Epithelial cell of proximal tubule (primary cell): Measurements from ENCODE around the gene CST4. TPM values are rescaled to one million over a fixed set of nuclear protein-coding genes. Genes with fewer than 3 reads are reported as not detected.
"Not testable (repeated sequence)": the region's sequence is repeated elsewhere in the genome, so short reads cannot be mapped to it uniquely, and the experiment has no call there.

Experiments used
- DNase-seq: peaks from one replicate; pipeline ENCODE4 v3.0.0-alpha.2; 2011; ENCODE audit warnings: low read depth
- H3K4me3 ChIP-seq: 2 replicates; pipeline ENCODE4 v1.5.1; 2011; ENCODE audit warnings: low read depth, mild to moderate bottlenecking, low read length
- CTCF ChIP-seq: conservative IDR thresholded peaks from 2 replicates; pipeline ENCODE4 v1.5.1; 2012; ENCODE audit warnings: low read depth, mild to moderate bottlenecking, low read length
- total RNA-seq: library from RNA; depleted of rRNA; stranded (reverse); fragments of >200 nt; gene quantifications from 2 replicates; pipeline ENCODE4 v1.2.3, GENCODE V29; 2015

The CST4 gene
- total RNA-seq, 1 donor from 2014 or later, result not detected

DNA sequence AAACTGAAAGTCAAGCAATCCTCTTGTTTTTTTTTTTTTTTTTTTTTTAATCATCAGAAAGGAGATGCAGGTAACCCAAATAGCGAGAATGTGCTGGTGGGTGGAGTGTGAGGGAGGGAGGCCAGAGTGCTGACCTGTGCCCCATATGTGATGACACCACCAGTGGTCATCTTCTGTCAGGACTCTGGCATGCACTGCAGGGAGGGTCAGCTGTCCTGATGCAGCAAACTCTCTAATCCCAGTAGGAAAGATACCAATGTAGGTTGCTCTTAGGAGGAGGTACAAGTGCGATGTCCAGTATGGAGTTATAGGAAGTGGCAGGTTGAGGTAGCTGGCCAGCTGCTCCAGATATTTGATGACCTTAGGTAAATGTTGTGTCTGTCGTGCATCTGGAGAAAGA, 2.8 kb upstream of the CST4 start:
- TF ChIP-seq CTCF, result no peak
- no peak overlapping the region for H3K4me3 ChIP-seq
- no peak for DNase-seq

DNA sequence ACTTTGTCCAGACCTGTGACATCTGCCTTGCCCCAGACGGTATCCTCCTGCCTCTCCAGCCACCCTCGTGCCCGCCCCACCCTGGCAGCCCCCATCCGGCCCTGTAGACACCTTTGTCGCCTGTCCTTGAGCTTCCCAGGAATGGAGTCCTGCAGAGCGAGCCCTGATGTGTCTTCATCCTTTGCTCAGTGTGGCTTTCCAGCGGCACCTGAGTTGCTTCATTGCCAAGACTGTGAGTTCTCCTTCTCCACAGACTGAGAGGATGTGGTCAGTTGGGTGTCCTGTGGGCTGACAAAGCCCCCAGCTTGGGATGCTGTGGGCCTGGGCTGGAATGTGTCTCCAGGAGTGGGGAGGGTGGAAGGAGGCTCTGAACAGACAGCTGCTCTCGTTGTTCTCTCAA, 1.7 kb upstream of the CST4 start:
- DNase-seq, result no peak
- no peak overlapping the region for H3K4me3 ChIP-seq
- no peak for TF ChIP-seq CTCF

DNA sequence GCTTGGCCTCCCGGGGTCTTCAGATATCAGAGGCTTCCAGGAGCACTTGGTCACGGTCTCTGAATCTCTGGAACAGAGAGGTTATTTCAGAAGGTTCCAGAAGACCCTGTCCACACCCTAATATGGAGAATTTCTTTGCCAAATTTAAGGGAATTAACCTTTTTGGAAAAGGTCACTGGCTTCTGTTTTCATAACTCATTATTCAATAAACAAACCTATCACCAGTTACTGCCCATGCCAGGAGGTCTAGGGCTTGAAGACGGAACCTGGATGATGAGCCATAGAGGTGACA, 507 bp upstream of the CST4 start:
- no peak for TF ChIP-seq CTCF
- no peak for DNase-seq
- no peak overlapping the region for H3K4me3 ChIP-seq

DNA sequence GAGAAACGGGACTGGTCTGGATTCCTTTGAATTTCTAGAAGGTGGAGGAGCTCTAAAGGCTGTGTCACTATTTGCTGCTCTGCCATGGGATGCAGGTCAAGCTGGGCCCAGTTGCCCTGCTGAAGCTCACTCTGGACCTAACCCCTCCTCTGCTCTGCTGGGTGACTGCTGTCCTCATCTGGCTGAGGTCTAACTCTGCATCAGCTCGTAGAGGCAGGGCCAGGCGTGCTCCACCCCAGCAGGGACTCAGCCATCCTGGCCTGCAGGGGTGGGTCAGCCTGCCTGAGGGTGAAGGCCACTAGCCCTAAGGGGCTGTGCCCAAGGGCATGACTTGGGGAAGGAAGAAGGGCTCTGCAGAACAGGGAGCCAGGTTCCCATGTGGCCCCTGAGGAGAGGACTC, 852 bp downstream of the CST4 start:
- H3K4me3 ChIP-seq, result no peak overlapping the region
- no peak for TF ChIP-seq CTCF
- DNase-seq, result no peak

DNA sequence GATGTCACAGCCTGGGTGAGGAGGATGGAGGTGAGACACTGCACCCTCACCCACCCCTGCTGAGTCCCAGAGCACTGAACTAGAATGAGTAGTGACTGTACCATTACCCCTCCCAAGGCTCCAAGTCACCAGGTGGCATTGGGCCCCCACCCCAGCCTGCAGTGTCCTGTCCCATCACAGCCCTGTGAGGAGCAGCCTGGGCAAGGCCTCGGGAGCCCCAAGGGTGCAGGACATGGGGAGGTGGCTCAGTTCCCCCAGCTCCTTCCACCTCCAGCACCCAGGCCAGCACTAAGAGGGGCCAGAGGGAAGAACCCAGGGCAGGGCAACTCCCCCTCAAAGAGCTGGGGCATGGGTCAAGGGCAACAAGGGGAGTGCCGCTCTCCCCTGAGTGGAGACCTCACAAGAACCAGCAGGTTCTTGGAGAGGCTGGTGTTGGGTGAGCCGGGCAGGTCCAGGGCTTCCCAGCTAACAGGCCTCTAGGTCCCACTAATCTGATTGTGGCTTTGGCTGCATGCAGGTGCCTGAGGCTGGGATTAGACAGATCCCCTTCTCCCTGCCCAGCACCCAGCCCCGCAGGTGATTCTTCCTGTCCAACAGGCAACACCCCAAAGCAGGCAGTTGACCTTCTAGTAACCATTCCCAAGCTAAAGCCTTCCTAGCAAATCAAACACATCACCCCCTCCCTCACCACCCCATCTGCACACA, 2.6 kb downstream of the CST4 start:
- TF ChIP-seq CTCF, result no peak
- no peak for DNase-seq
- no peak overlapping the region for H3K4me3 ChIP-seq

DNA sequence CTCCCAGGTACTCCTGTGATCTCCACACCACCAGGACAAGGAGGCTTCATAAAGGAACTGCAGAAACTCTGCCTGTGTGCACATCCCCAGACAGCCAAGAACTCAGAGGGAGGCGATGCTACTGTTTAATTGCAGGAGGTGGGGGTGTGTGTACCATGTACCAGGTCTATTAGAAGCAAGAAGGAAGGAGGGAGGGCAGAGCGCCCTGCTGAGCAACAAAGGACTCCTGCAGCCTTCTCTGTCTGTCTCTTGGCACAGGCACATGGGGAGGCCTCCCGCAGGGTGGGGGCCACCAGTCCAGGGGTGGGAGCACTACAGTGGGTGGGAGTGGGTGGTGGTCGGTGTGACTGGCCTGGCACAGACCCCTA, 3.3 kb downstream of the CST4 start:
- not testable (repeated sequence) for DNase-seq, H3K4me3 ChIP-seq

DNA sequence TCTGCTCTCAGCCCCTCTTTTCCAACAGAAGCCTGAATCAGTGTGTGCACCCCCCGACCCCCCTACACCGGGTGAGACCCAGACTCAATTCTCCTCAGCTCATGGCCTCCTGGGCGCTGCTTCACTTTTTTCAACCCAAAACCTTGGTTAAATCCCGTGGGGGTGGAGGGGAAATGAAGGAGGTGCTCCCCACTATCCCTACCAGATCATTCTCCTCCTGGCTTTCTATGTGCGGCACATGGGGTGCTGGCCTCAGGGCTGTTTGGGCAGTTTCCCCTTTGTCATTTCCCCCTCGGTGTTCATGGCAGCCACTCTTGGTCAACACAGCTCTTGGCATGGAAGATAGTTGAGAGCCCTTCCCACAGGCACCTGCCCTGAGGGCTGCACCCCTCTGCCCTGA, 4.6 kb downstream of the CST4 start:
- DNase-seq, result no peak
- TF ChIP-seq CTCF, result no peak
- H3K4me3 ChIP-seq, result no peak overlapping the region

DNA sequence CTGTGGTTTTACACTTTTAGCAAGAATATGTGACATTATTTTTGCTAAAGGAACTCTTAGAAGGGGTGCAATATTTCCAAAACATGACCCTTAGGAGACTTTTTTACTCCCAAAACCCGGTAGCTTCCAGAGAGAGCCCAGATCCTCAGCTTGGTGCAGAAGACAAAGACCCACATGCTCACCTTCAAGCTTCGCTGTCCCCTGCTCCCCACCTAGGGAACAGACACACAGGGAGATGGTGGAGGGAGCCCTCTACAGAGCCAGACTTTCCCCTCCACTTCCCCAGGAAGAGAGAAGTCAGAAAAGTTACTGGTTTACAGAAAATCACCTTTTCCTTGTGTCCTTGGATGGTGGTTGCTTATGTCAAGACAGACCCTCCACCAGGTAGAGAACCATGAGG, 5.0 kb downstream of the CST4 start:
- no peak for TF ChIP-seq CTCF
- DNase-seq, result no peak
- H3K4me3 ChIP-seq, result no peak overlapping the region
